CD4-positive, CD25-positive, alpha-beta regulatory T cell (primary cell): ENCODE measurements around the gene MYBPC2. TPM values are rescaled to one million over a fixed set of nuclear protein-coding genes. Genes with fewer than 3 reads are reported as not detected.

Experiments
- ATAC-seq, 2 donors: fragments of 150-1000 bp; cut with Tn5 transposase; one replicate each; pipeline ENCODE4 v1.10.0; 2021; ENCODE audit warnings: low read depth in 2 of 2, moderate number of reproducible peaks in 2 of 2, moderate library complexity in 1 of 2
- DNase-seq, 3 donors: peaks; one replicate each; pipeline versions ENCODE4 v3.0.0 to v3.0.0-alpha.2; 2012 to 2022; ENCODE audit warnings: mixed read lengths in 1 of 3
- H3K27ac ChIP-seq: one replicate; pipeline ENCODE4 v1.7.0; 2013; ENCODE audit warnings: mild to moderate bottlenecking, low read length; ENCODE audit not compliant: insufficient read depth, poor library complexity, severe bottlenecking
- H3K27me3 ChIP-seq: one replicate; pipeline ENCODE4 v1.7.0; 2013; ENCODE audit warnings: low read length; ENCODE audit not compliant: control insufficient read depth, insufficient read depth
- H3K36me3 ChIP-seq: one replicate; pipeline ENCODE4 v1.7.0; 2013; ENCODE audit warnings: mild to moderate bottlenecking, low read length, moderate library complexity; ENCODE audit not compliant: control insufficient read depth, insufficient read depth
- H3K4me1 ChIP-seq: 2 replicates; pipeline ENCODE4 v1.7.0; 2013; ENCODE audit warnings: mild to moderate bottlenecking, low read length; ENCODE audit not compliant: insufficient read depth, control insufficient read depth, poor library complexity, severe bottlenecking
- H3K4me3 ChIP-seq: one replicate; pipeline ENCODE4 v1.7.0; 2013; ENCODE audit warnings: low read depth, mild to moderate bottlenecking, low read length, moderate library complexity
- H3K9me3 ChIP-seq, 2 experiments: 1 replicate in 1 of 2; 2 replicates in 1 of 2; pipeline ENCODE4 v1.7.0; 2013; ENCODE audit warnings: low read length in 2 of 2, mild to moderate bottlenecking in 1 of 2, moderate library complexity in 1 of 2; ENCODE audit not compliant: control insufficient read depth in 2 of 2
- H3K27ac Mint-ChIP-seq, 3 donors: one replicate each; pipeline ENCODE4 v1.8.0; 2020 to 2022; ENCODE audit warnings: mild to moderate bottlenecking in 3 of 3, mixed read lengths in 3 of 3, moderate library complexity in 2 of 3
- H3K27me3 Mint-ChIP-seq: one replicate; pipeline ENCODE4 v1.8.0; 2022; ENCODE audit warnings: mild to moderate bottlenecking, mixed read lengths
- H3K36me3 Mint-ChIP-seq: one replicate; pipeline ENCODE4 v1.8.0; 2020; ENCODE audit warnings: mixed read lengths
- H3K4me1 Mint-ChIP-seq, 4 donors: one replicate each; pipeline ENCODE4 v1.8.0; 2020 to 2022; ENCODE audit warnings: mixed read lengths in 4 of 4, mild to moderate bottlenecking in 1 of 4
- H3K4me3 Mint-ChIP-seq, 4 donors: one replicate each; pipeline ENCODE4 v1.8.0; 2020 to 2022; ENCODE audit warnings: mild to moderate bottlenecking in 4 of 4, mixed read lengths in 4 of 4, moderate library complexity in 3 of 4
- H3K9me3 Mint-ChIP-seq, 7 donors: one replicate each; pipeline ENCODE4 v1.8.0; 2020 to 2022; ENCODE audit warnings: mixed read lengths in 7 of 7, mild to moderate bottlenecking in 3 of 7, moderate library complexity in 2 of 7
- polyA plus RNA-seq, 4 donors: library from polyadenylated mRNA; unstranded; fragments of 300-500 nt; fragmentation: Illumina TruSeq; gene quantifications; one replicate each; pipeline ENCODE4 v1.2.3, GENCODE V29; 2021
- total RNA-seq: library from RNA; stranded (reverse); gene quantifications from one replicate; pipeline ENCODE4 v1.2.3, GENCODE V29; 2022

The MYBPC2 gene
- total and polyA plus RNA-seq, 5 donors from 2014 or later, result 0.23 to 0.49 TPM; not detected in 3

GRCh38 chr19:50488389-50489194 lies 55.9 kb downstream of the MYBPC2 start:
- Mint-ChIP-seq H3K27ac (peak overlapping the region in 1 of 3 donors; percentile 40), H3K36me3 (peaks cover 11% of the 10 kb centered on the region), H3K27me3 (no peaks in the 10 kb centered on the region), H3K9me3 (peaks cover 0 to 1% (median 0%) of the 10 kb centered on the region in 7 donors), H3K4me3 (peak overlapping the region in 1 of 4 donors; percentile 43), H3K4me1 (peaks cover 0 to 32% (median 7%) of the 10 kb centered on the region in 4 donors)
- Histone ChIP-seq H3K4me3 (no peak overlapping the region), H3K4me1 (peaks cover 14% of the 10 kb centered on the region), H3K36me3 (peaks cover 3% of the 10 kb centered on the region), H3K9me3 (no peaks in the 10 kb centered on the region), H3K27ac (no peak overlapping the region), H3K27me3 (no peaks in the 10 kb centered on the region)
- ATAC-seq, result no peak
- no peak for DNase-seq

GRCh38 chr19:50489461-50490011 lies 56.8 kb downstream of the MYBPC2 start:
- H3K9me3 ChIP-seq, result no peaks in the 10 kb centered on the region
- no peaks in the 10 kb centered on the region for H3K27me3 ChIP-seq
- DNase-seq (no peak), ATAC-seq (no peak)
- Mint-ChIP-seq H3K9me3 (peaks cover 0 to 1% (median 0%) of the 10 kb centered on the region in 7 donors), H3K4me1 (peaks cover 0 to 33% (median 7%) of the 10 kb centered on the region in 4 donors), H3K36me3 (peaks cover 10% of the 10 kb centered on the region), H3K4me3 (no peak overlapping the region), H3K27me3 (no peaks in the 10 kb centered on the region), H3K27ac (peak overlapping the region in 1 of 3 donors; percentile 86)
- no peak overlapping the region for H3K4me3 ChIP-seq
- H3K27ac ChIP-seq, result no peak overlapping the region
- H3K4me1 ChIP-seq, result peaks cover 14% of the 10 kb centered on the region
- H3K36me3 ChIP-seq, result peaks cover 3% of the 10 kb centered on the region

DNA sequence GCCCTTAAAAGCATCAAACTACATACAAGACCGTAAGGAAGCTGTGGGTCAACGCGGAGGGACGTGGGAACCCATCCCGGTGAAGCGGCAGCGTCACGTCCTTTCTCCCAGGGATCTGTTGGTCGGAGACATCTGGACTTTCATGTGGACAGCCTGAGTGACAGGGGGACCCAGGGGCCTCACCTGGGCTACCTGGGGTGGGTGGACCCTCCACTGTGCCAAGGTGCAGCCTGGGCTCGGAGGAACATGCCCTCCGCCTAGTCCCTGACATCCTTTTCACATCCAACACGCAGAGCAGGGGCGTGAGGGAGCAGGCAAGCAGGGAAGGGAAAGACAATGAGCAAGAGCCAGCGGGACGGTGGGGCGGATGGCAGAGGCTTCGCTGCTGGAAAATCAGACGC lies 57.7 kb downstream of the MYBPC2 start:
- Histone ChIP-seq H3K4me3 (no peak overlapping the region), H3K9me3 (no peaks in the 10 kb centered on the region), H3K27me3 (no peaks in the 10 kb centered on the region), H3K36me3 (no peaks in the 10 kb centered on the region), H3K4me1 (peaks cover 14% of the 10 kb centered on the region), H3K27ac (no peak overlapping the region)
- peaks cover 0 to 33% (median 8%) of the 10 kb centered on the region in 4 donors for H3K4me1 Mint-ChIP-seq
- no peak for DNase-seq
- H3K36me3 Mint-ChIP-seq, result peaks cover 11% of the 10 kb centered on the region
- ATAC-seq, result no peak
- peak overlapping the region in 1 of 4 donors; percentile 54 for H3K4me3 Mint-ChIP-seq
- peaks cover 0 to 1% (median 0%) of the 10 kb centered on the region in 7 donors for H3K9me3 Mint-ChIP-seq
- H3K27me3 Mint-ChIP-seq, result no peaks in the 10 kb centered on the region
- no peak overlapping the region for H3K27ac Mint-ChIP-seq

- DNase-seq, result no peak
- Histone ChIP-seq H3K9me3 (no peaks in the 10 kb centered on the region), H3K4me3 (no peak overlapping the region), H3K36me3 (no peaks in the 10 kb centered on the region), H3K27me3 (no peaks in the 10 kb centered on the region), H3K27ac (no peak overlapping the region), H3K4me1 (peaks cover 14% of the 10 kb centered on the region)
- H3K36me3 Mint-ChIP-seq, result peaks cover 10% of the 10 kb centered on the region
- ATAC-seq, result no peak
- no peak overlapping the region for H3K27ac Mint-ChIP-seq
- H3K9me3 Mint-ChIP-seq, result peaks cover 0 to 1% (median 0%) of the 10 kb centered on the region in 7 donors
- no peak overlapping the region for H3K4me3 Mint-ChIP-seq
- H3K27me3 Mint-ChIP-seq, result no peaks in the 10 kb centered on the region
- H3K4me1 Mint-ChIP-seq, result peaks cover 0 to 33% (median 8%) of the 10 kb centered on the region in 4 donors
Measured at GRCh38 chr19:50490991-50491472, 58.3 kb downstream of the MYBPC2 start.

GRCh38 chr19:50492303-50493052 lies 59.8 kb downstream of the MYBPC2 start:
- Histone ChIP-seq H3K27me3 (no peaks in the 10 kb centered on the region), H3K27ac (no peak overlapping the region), H3K9me3 (no peaks in the 10 kb centered on the region), H3K36me3 (no peaks in the 10 kb centered on the region), H3K4me3 (no peak overlapping the region), H3K4me1 (peaks cover 14% of the 10 kb centered on the region)
- Mint-ChIP-seq H3K4me3 (peak overlapping the region in 1 of 4 donors; percentile 69), H3K27ac (peak overlapping the region in 1 of 3 donors; percentile 85), H3K4me1 (peaks cover 0 to 33% (median 8%) of the 10 kb centered on the region in 4 donors), H3K9me3 (peaks cover 0 to 3% (median 0%) of the 10 kb centered on the region in 7 donors), H3K36me3 (peaks cover 10% of the 10 kb centered on the region), H3K27me3 (no peaks in the 10 kb centered on the region)
- peak in 1 of 3 donors; percentile 27 for DNase-seq
- peak; percentile 61 to 85 for ATAC-seq

GRCh38 chr19:50493171-50493570 lies 60.5 kb downstream of the MYBPC2 start:
- H3K27ac Mint-ChIP-seq, result no peak overlapping the region
- peaks cover 0 to 30% (median 8%) of the 10 kb centered on the region in 4 donors for H3K4me1 Mint-ChIP-seq
- Histone ChIP-seq H3K9me3 (no peaks in the 10 kb centered on the region), H3K27ac (no peak overlapping the region), H3K27me3 (no peaks in the 10 kb centered on the region), H3K36me3 (no peaks in the 10 kb centered on the region), H3K4me1 (peaks cover 14% of the 10 kb centered on the region), H3K4me3 (no peak overlapping the region)
- H3K4me3 Mint-ChIP-seq, result no peak overlapping the region
- ATAC-seq, result no peak
- peaks cover 10% of the 10 kb centered on the region for H3K36me3 Mint-ChIP-seq
- no peaks in the 10 kb centered on the region for H3K27me3 Mint-ChIP-seq
- DNase-seq, result no peak
- H3K9me3 Mint-ChIP-seq, result peaks cover 0 to 3% (median 0%) of the 10 kb centered on the region in 7 donors

DNA sequence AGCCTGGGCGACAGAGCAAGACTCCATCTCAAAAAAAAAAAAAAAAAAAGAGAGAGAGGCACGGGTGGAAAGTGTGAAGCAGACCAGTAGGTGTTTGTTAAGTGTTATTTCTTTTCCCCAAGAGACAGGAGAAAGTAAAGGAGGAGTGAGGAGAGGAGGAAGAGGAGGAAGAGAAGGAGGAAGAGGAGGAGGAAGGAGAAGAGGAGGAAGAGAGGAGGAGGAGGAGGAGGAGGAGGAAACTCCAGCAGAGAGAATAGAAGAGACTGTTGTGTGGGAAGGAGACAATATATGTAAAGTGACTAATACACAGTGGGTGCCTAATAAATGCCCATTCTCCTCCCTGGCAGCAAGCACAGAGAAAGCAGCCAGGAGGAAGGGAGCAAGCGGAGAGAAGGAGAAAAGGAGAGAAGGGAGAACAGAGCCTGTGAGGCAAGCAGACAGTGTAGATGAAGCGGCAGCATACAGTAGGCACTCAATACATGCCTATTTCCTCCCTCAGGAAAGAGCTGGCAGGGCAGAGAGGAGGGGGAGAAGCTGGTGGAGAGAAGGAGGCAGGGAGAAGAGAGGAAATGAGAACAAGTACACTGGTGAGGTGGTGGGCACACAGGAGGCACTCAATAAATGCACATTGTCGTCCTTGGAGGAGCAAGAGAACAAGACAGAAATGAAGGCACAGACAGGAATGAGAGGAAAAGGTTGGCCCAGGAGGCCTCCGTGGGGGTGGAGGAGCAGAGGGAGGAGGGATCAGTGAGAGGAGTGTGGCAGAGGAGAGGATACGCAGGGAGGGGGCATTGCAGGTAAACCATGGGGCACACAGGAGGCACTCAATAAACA lies 61.7 kb downstream of the MYBPC2 start:
- ATAC-seq (no peak), DNase-seq (no peak)
- H3K4me3 Mint-ChIP-seq, result no peak overlapping the region
- no peaks in the 10 kb centered on the region for H3K9me3 ChIP-seq
- H3K27ac ChIP-seq, result no peak overlapping the region
- no peaks in the 10 kb centered on the region for H3K27me3 ChIP-seq
- peaks cover 5% of the 10 kb centered on the region for H3K36me3 Mint-ChIP-seq
- no peaks in the 10 kb centered on the region for H3K36me3 ChIP-seq
- peaks cover 14% of the 10 kb centered on the region for H3K4me1 ChIP-seq
- peaks cover 0 to 2% (median 0%) of the 10 kb centered on the region in 7 donors for H3K9me3 Mint-ChIP-seq
- no peak overlapping the region for H3K4me3 ChIP-seq
- peaks cover 0 to 25% (median 8%) of the 10 kb centered on the region in 4 donors for H3K4me1 Mint-ChIP-seq
- H3K27ac Mint-ChIP-seq, result peak overlapping the region; percentile 35 to 96 (median 51)
- no peaks in the 10 kb centered on the region for H3K27me3 Mint-ChIP-seq
